WTC11 (cell line): ENCODE results near the gene EIF3K. TPM values are rescaled to one million over a fixed set of nuclear protein-coding genes. Genes with fewer than 3 reads are reported as not detected.
"Not testable (repeated sequence)": the region's sequence is repeated elsewhere in the genome, so short reads cannot be mapped to it uniquely, and the experiment has no call there.

Experiments
- ATAC-seq: fragments of 200-7000 bp; cut with Tn5 transposase; 2 replicates; pipeline ENCODE4 v1.10.0; 2021; ENCODE audit warnings: mild to moderate bottlenecking, moderate library complexity
- CTCF ChIA-PET: fragments of 300-600 bp; sonication (Branson Sonifier 250); formaldehyde crosslinking; loops from one replicate; lab custom pipeline; 2021; ENCODE audit warnings: antibody characterized with exemption; lab: Charles Lee
- POLR2A ChIA-PET: fragments of 350-600 bp; sonication (Branson Sonifier 250); formaldehyde crosslinking; loops from one replicate; lab custom pipeline; 2021; ENCODE audit warnings: antibody characterized with exemption; lab: Charles Lee
- DNase-seq: peaks from one replicate; pipeline ENCODE4 v3.0.0; 2021; ENCODE audit warnings: low spot score
- H3K27ac Mint-ChIP-seq: 2 replicates; pipeline ENCODE4 v1.8.0; 2021; ENCODE audit warnings: mixed read lengths
- H3K27me3 Mint-ChIP-seq: 2 replicates; pipeline ENCODE4 v1.8.0; 2021; ENCODE audit warnings: low read depth, mild to moderate bottlenecking, moderate library complexity, mixed read lengths
- H3K36me3 Mint-ChIP-seq: 2 replicates; pipeline ENCODE4 v1.8.0; 2021; ENCODE audit warnings: mixed read lengths
- H3K4me1 Mint-ChIP-seq: 2 replicates; pipeline ENCODE4 v1.8.0; 2022; ENCODE audit warnings: mixed read lengths
- H3K4me3 Mint-ChIP-seq: 2 replicates; pipeline ENCODE4 v1.8.0; 2021; ENCODE audit warnings: mild to moderate bottlenecking, moderate library complexity, mixed read lengths
- H3K9me3 Mint-ChIP-seq: 2 replicates; pipeline ENCODE4 v1.8.0; 2021; ENCODE audit warnings: mixed read lengths
- AR ChIP-seq: fragments of 250-450 bp; sonication (Bioruptor Pico); IDR thresholded peaks from 2 replicates; pipeline ENCODE4 v1.9.0; 2021; ENCODE audit warnings: mild to moderate bottlenecking
- ATF2 ChIP-seq: sonication (generic); formaldehyde crosslinking; IDR thresholded peaks from 2 replicates; pipeline ENCODE4 v1.8.1; 2022; ENCODE audit warnings: low read depth, missing genetic modification reagents, borderline replicate concordance
- CREB1 ChIP-seq: sonication (generic); formaldehyde crosslinking; IDR thresholded peaks from 2 replicates; pipeline ENCODE4 v1.8.0; 2023; ENCODE audit warnings: mild to moderate bottlenecking, missing genetic modification reagents
- GABPB1 ChIP-seq: sonication (generic); formaldehyde crosslinking; IDR thresholded peaks from 2 replicates; pipeline ENCODE4 v1.8.1; 2023; ENCODE audit warnings: mild to moderate bottlenecking, missing genetic modification reagents
- GTF2I ChIP-seq: fragments of 250-450 bp; sonication (Bioruptor Pico); conservative IDR thresholded peaks from 2 replicates; pipeline ENCODE4 v1.4.0; 2021; ENCODE audit warnings: mild to moderate bottlenecking
- JAZF1 ChIP-seq: fragments of 250-450 bp; sonication (Bioruptor Pico); IDR thresholded peaks from 2 replicates; pipeline ENCODE4 v1.9.0; 2021; ENCODE audit warnings: moderate library complexity, mild to moderate bottlenecking, inconsistent platforms
- NR1H2 ChIP-seq: sonication (generic); formaldehyde crosslinking; IDR thresholded peaks from 2 replicates; pipeline ENCODE4 v1.9.0; 2021; ENCODE audit warnings: mild to moderate bottlenecking, moderate library complexity, missing genetic modification reagents
- NR2C2 ChIP-seq: sonication (generic); formaldehyde crosslinking; IDR thresholded peaks from 2 replicates; pipeline ENCODE4 v1.8.0; 2022; ENCODE audit warnings: mild to moderate bottlenecking, missing genetic modification reagents
- PREB ChIP-seq: sonication (generic); formaldehyde crosslinking; IDR thresholded peaks from 2 replicates; pipeline ENCODE4 v1.8.1; 2022; ENCODE audit warnings: mild to moderate bottlenecking, missing genetic modification reagents, moderate library complexity, borderline replicate concordance
- RELA ChIP-seq: sonication (generic); formaldehyde crosslinking; IDR thresholded peaks from 2 replicates; pipeline ENCODE4 v1.8.1; 2022; ENCODE audit warnings: missing genetic modification reagents, mild to moderate bottlenecking, borderline replicate concordance
- TEAD1 ChIP-seq: sonication (generic); formaldehyde crosslinking; IDR thresholded peaks from 2 replicates; pipeline ENCODE4 v1.8.0; 2022; ENCODE audit warnings: mild to moderate bottlenecking, missing genetic modification reagents
- ZMAT4 ChIP-seq: fragments of 250-450 bp; sonication (Bioruptor Pico); IDR thresholded peaks from 2 replicates; pipeline ENCODE4 v1.9.0; 2021; ENCODE audit warnings: mild to moderate bottlenecking
- ZNF317 ChIP-seq: sonication (generic); formaldehyde crosslinking; IDR thresholded peaks from 2 replicates; pipeline ENCODE4 v1.8.1; 2023; ENCODE audit warnings: low read depth, mild to moderate bottlenecking, moderate library complexity, missing genetic modification reagents, borderline replicate concordance
- ZNF512 ChIP-seq: sonication (generic); formaldehyde crosslinking; IDR thresholded peaks from 2 replicates; pipeline ENCODE4 v1.8.1; 2022; ENCODE audit warnings: missing genetic modification reagents, borderline replicate concordance
- total RNA-seq: library from RNA; stranded (reverse); gene quantifications from 3 replicates; pipeline ENCODE4 v1.2.3, GENCODE V29; 2021

EIF3K gene
- total RNA-seq, 1 experiment from 2014 or later: 416 TPM

GRCh38 chr19:38597075-38597474 is 21.9 kb upstream of the EIF3K start:
- peak overlapping the region; percentile 91 for H3K4me3 Mint-ChIP-seq
- CTCF ChIA-PET: interaction anchor here (0.6 to 2.6 kb wide), 11 partner anchors 10 to 194 kb away, joined by 3 to 36 read pairs (median 3); partner anchors contain the start of genes ACTN4, EIF3K and FAM98C
- H3K27ac Mint-ChIP-seq: no peak overlapping the region
- ATAC-seq: no peak
- H3K27me3 Mint-ChIP-seq: peaks cover 7% of the 10 kb centered on the region; the same call in 1 of the 2 replicates
- no peak for TF ChIP-seq CREB1 (CRISPR knock-in tag)
- TF ChIP-seq RELA (CRISPR knock-in tag): peak; percentile 13; the same call in 1 of the 2 replicates
- TF ChIP-seq AR (CRISPR knock-in tag): no peak
- no peak for TF ChIP-seq NR1H2 (CRISPR knock-in tag)
- TF ChIP-seq, all 79 proteins: peak for 1
- H3K36me3 Mint-ChIP-seq: no peaks in the 10 kb centered on the region
- H3K4me1 Mint-ChIP-seq: peaks cover 8% of the 10 kb centered on the region
- POLR2A ChIA-PET: interaction anchor here (0.9 to 2.4 kb wide), 2 partner anchors 15 to 21 kb away, joined by 4 to 28 read pairs; partner anchors contain the start of genes EIF3K and MAP4K1
- DNase-seq: peak; percentile 39
- peaks cover 4% of the 10 kb centered on the region; the same call in 1 of the 2 replicates for H3K9me3 Mint-ChIP-seq

GRCh38 chr19:38599722-38600121 is 19.3 kb upstream of the EIF3K start:
- H3K36me3 Mint-ChIP-seq: no peaks in the 10 kb centered on the region
- peaks cover 8% of the 10 kb centered on the region for H3K4me1 Mint-ChIP-seq
- POLR2A ChIA-PET: no interaction called here
- H3K4me3 Mint-ChIP-seq: no peak overlapping the region
- DNase-seq (no peak), ATAC-seq (no peak)
- peaks cover 4% of the 10 kb centered on the region; the same call in 1 of the 2 replicates for H3K9me3 Mint-ChIP-seq
- TF ChIP-seq ZNF512 (no peak), GABPB1 (CRISPR knock-in tag) (no peak), GTF2I (CRISPR knock-in tag) (no peak), ATF2 (CRISPR knock-in tag) (no peak), PREB (CRISPR knock-in tag) (no peak), NR2C2 (CRISPR knock-in tag) (no peak), TEAD1 (CRISPR knock-in tag) (no peak), ZMAT4 (no peak), ZNF317 (CRISPR knock-in tag) (no peak), JAZF1 (CRISPR knock-in tag) (no peak)
- CTCF ChIA-PET: interaction anchor here (1.2 kb wide), 1 partner anchor 37 kb away, joined by 3 read pairs; no protein-coding TSS in a partner anchor
- peaks cover 5% of the 10 kb centered on the region; the same call in 1 of the 2 replicates for H3K27me3 Mint-ChIP-seq
- H3K27ac Mint-ChIP-seq: no peak overlapping the region

- H3K9me3 Mint-ChIP-seq, POLR2A ChIA-PET, H3K4me1 Mint-ChIP-seq, H3K4me3 Mint-ChIP-seq, DNase-seq, H3K27ac Mint-ChIP-seq, H3K36me3 Mint-ChIP-seq, ATAC-seq, H3K27me3 Mint-ChIP-seq, CTCF ChIA-PET: not testable (repeated sequence)
Measured at GRCh38 chr19:38602856-38603255, 16.1 kb upstream of the EIF3K start.
